Measurements from ENCODE around the gene KCNA3.

GRCh38 chr1:110634455-110635311 lies 40.1 kb downstream of the KCNA3 start:
- TF ChIP-seq POLR2A (IDR thresholded peaks at IDR 0.05) (no peak), CTCF (IDR thresholded peaks at IDR 0.05 in 4 of 5, conservative IDR thresholded peaks at IDR 0.05 in 1 of 5) (no peak)
